ENCODE results near the gene MAPKAPK3. TPM values are rescaled to one million over a fixed set of nuclear protein-coding genes. Genes with fewer than 3 reads are reported as not detected.

The MAPKAPK3 gene
- total and polyA plus RNA-seq, 2 of the 4 experiments (the other 2 are of a cell fraction) = 38.3 to 57.2 TPM

- TF ChIP-seq CTCF (conservative IDR thresholded peaks at IDR 0.05; ENCODE audit: low read depth, low read length) = no peak
- TF ChIP-seq RAD21 (IDR thresholded peaks at IDR 0.05; ENCODE audit: low read length) = no peak
Measured at GRCh38 chr3:50625231-50626182, 8.6 kb downstream of the MAPKAPK3 start (continued).

- BruUV-seq (replicated peaks) = no TSS peak
- Histone ChIP-seq H3K23ac (ENCODE audit: low read depth, low read length) (no peak overlapping the region), H3K4ac (ENCODE audit: low read depth, low read length) (no peak overlapping the region), H2BK5ac (ENCODE audit: low read depth, low read length, poor library complexity, severe bottlenecking) (no peak overlapping the region), H2AFZ (replicated peaks; ENCODE audit: low read length, poor library complexity) (no peak overlapping the region), H2AK5ac (ENCODE audit: low read depth, low read length) (no peak overlapping the region), H3K4me1 (ENCODE audit: control insufficient read depth, insufficient read depth, low read length) (peaks cover 6% of the 10 kb centered on the region), H4K91ac (ENCODE audit: insufficient read depth, low read depth, low read length) (no peak overlapping the region), H4K5ac (ENCODE audit: low read depth, low read length) (no peak overlapping the region), H2AK9ac (replicated peaks; ENCODE audit: low read depth, low read length, poor library complexity) (no peak overlapping the region), H3K9me3 (ENCODE audit: control insufficient read depth, insufficient read depth, low read length) (no peaks in the 10 kb centered on the region), H3K27me3 (ENCODE audit: control insufficient read depth, insufficient read depth, low read length) (no peaks in the 10 kb centered on the region), H4K20me1 (ENCODE audit: insufficient read depth, low read length) (peaks cover 10% of the 10 kb centered on the region), H3K4me3 (ENCODE audit: insufficient read depth, low read depth, low read length) (no peak overlapping the region), H3K36me3 (ENCODE audit: control insufficient read depth, insufficient read depth, low read length) (no peaks in the 10 kb centered on the region), H3K79me1 (ENCODE audit: low read depth in 1 of 2, low read length in 2 of 2) (peaks cover 0 to 14% of the 10 kb centered on the region in 2 experiments; a peak in 2 of 4 replicates), H3K14ac (replicated peaks; ENCODE audit: low read depth, low read length) (no peak overlapping the region), H3K18ac (ENCODE audit: low read depth, low read length) (no peak overlapping the region), H4K8ac (ENCODE audit: low read depth in 2 of 2, low read length in 2 of 2) (no peak overlapping the region), H2BK20ac (ENCODE audit: low read depth, low read length) (no peak overlapping the region), H2BK120ac (ENCODE audit: low read depth, low read length) (no peak overlapping the region), H3K27ac (ENCODE audit: insufficient read depth, low read length) (no peak overlapping the region), H3K9ac (ENCODE audit: low read depth, low read length) (no peak overlapping the region), H2BK15ac (ENCODE audit: low read depth, low read length) (no peak overlapping the region), H3K9me1 (ENCODE audit: insufficient read depth, low read length) (peaks cover 29% of the 10 kb centered on the region), H3K4me2 (ENCODE audit: low read depth, low read length) (no peak overlapping the region), H3K56ac (ENCODE audit: extremely low read depth, insufficient read depth, low read length) (no peak overlapping the region)
- CTCF ChIA-PET = interaction anchor here (0.5 to 0.9 kb wide), 2 partner anchors 10 to 86 kb away, joined by 3 to 5 read pairs; no protein-coding TSS in a partner anchor
- no peak for ATAC-seq (ENCODE audit: low read depth)
- dilution Hi-C loops (cut with HindIII; ENCODE audit: low sequenced_read_pairs, unreplicated experiment) (no loop called here), intact Hi-C loops (cut with micrococcal nuclease) (no loop called here), in situ Hi-C loops (cut with MboI; ENCODE audit: low sequenced_read_pairs) (no loop called here)
- 100% methylated on average over 1 of the region's 3 CpGs; no CpG with 5 or more reads in 1 of the 2 experiments for WGBS, 2 experiments (ENCODE audit: extremely low coverage in 2 of 2, insufficient read length in 1 of 2)
- no peak for DNase-seq
- POLR2A ChIA-PET (ENCODE audit: unreplicated experiment) = no interaction called here
- TF ChIP-seq SMC3 (IDR thresholded peaks at IDR 0.05; ENCODE audit: low read depth, low read length) = no peak
- TF ChIP-seq CTCF (conservative IDR thresholded peaks at IDR 0.05; ENCODE audit: low read depth, low read length) = no peak
- no peak for TF ChIP-seq CHD1 (IDR thresholded peaks at IDR 0.05; ENCODE audit: low read depth, low read length)
- TF ChIP-seq MAZ (IDR thresholded peaks at IDR 0.05; ENCODE audit: borderline replicate concordance, low read depth, low read length) = no peak
- no peak for TF ChIP-seq USF2 (IDR thresholded peaks at IDR 0.05; ENCODE audit: low read depth, low read length)
- no peak for TF ChIP-seq ELK1 (IDR thresholded peaks at IDR 0.05; ENCODE audit: borderline replicate concordance, low read depth, low read length)
Measured at GRCh38 chr3:50626401-50626800, 9.4 kb downstream of the MAPKAPK3 start.

All from IMR-90 (cell line).